ENCODE data around the gene ZNF304.

The ZNF304 gene

DNA sequence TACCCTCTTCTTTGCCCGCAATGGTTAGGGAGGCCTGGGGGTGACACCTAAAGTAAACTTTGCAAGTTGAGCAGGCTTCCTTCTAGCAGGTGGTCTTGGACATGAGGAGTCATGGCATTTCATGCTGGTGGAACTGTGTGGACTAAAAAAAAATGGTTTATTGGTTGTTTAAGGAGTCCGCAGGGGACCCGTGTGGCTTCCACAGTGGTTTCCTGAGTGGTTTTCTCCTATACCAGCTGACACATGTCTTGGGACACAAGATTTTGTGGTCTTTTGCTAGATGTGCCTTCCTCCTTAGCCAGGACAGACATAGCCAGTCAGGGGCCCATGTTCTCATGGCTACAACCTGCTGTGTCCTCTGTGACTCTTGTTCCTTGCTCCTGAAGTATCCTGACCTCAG lies 29.3 kb upstream of the ZNF304 start:
- peaks cover 11% of the 10 kb centered on the region for H3K27me3 ChIP-seq (ENCODE audit: control insufficient read depth, insufficient read depth, low read length)
- H3K4me1 ChIP-seq (ENCODE audit: control insufficient read depth, insufficient read depth, low read length) = peaks cover 18% of the 10 kb centered on the region
- peaks cover 9% of the 10 kb centered on the region for H3K36me3 ChIP-seq (ENCODE audit: control insufficient read depth, insufficient read depth, low read length)
- peak overlapping the region; percentile 96 for H3K9ac ChIP-seq (ENCODE audit: low read length)
- no peaks in the 10 kb centered on the region for H3K9me3 ChIP-seq (ENCODE audit: control insufficient read depth, low read length)
- no peak overlapping the region for H3K4me3 ChIP-seq (ENCODE audit: low read length)

DNA sequence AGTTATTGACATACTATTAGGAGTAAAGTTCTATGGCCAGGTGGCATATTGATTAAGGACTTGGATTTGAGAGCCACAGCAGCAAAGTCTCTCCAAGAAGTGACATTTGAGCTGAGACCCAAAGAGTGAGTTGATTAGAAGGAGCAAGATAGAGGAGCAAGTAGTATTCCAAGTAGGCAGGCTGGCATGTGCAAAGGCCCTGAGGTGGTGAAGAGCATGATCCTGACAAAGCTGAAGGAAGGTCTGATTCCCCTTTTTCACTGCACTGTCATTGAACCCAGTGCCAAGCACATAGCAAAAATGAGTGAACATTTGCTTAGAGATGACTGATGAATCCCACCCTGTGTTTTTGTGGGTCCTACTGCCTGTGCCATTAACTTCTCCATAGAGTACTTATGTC lies 26.1 kb upstream of the ZNF304 start:
- Histone ChIP-seq H3K36me3 (ENCODE audit: control insufficient read depth, insufficient read depth, low read length) (peaks cover 31% of the 10 kb centered on the region), H3K27me3 (ENCODE audit: control insufficient read depth, insufficient read depth, low read length) (no peaks in the 10 kb centered on the region), H3K9ac (ENCODE audit: low read length) (no peak overlapping the region), H3K4me3 (ENCODE audit: low read length) (no peak overlapping the region), H3K4me1 (ENCODE audit: control insufficient read depth, insufficient read depth, low read length) (peaks cover 14% of the 10 kb centered on the region), H3K9me3 (ENCODE audit: control insufficient read depth, low read length) (peaks cover 4% of the 10 kb centered on the region)

DNA sequence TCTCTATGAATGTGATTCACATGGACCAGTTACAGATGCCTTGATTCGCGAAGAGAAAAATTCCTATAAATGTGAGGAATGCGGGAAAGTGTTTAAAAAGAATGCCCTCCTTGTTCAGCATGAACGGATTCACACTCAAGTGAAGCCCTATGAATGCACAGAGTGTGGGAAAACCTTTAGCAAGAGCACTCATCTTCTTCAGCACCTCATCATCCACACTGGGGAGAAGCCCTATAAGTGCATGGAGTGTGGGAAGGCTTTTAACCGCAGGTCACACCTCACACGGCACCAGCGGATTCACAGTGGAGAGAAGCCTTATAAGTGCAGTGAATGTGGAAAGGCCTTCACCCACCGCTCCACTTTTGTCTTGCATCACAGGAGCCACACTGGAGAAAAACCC lies 23.1 kb upstream of the ZNF304 start:
- H3K9me3 ChIP-seq (ENCODE audit: control insufficient read depth, low read length) = peaks cover 4% of the 10 kb centered on the region
- no peak overlapping the region for H3K9ac ChIP-seq (ENCODE audit: low read length)
- no peaks in the 10 kb centered on the region for H3K27me3 ChIP-seq (ENCODE audit: control insufficient read depth, insufficient read depth, low read length)
- no peaks in the 10 kb centered on the region for H3K4me1 ChIP-seq (ENCODE audit: control insufficient read depth, insufficient read depth, low read length)
- H3K36me3 ChIP-seq (ENCODE audit: control insufficient read depth, insufficient read depth, low read length) = peaks cover 31% of the 10 kb centered on the region
- H3K4me3 ChIP-seq (ENCODE audit: low read length) = no peak overlapping the region

DNA sequence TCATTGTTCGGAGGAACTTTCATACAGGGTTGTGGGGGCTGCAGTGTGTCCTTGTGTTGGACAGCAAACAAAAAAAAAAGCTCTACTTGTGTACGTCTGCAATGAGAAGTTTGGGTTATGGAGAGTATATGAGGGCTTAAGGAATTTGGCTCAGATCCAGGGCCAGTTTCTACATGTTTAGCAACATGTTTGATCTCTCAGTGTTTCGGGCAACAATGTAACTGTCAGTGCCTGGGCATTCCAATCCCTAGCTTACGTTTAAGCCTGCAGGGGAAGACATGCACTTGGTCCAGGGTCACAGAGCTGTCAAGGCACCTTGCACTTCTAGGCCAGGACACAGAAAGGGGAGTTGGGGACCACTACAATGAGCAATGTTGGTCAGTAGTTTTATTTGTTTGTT lies 16.9 kb upstream of the ZNF304 start:
- Histone ChIP-seq H3K27me3 (ENCODE audit: control insufficient read depth, insufficient read depth, low read length) (no peaks in the 10 kb centered on the region), H3K36me3 (ENCODE audit: control insufficient read depth, insufficient read depth, low read length) (no peaks in the 10 kb centered on the region), H3K4me1 (ENCODE audit: control insufficient read depth, insufficient read depth, low read length) (no peaks in the 10 kb centered on the region), H3K4me3 (ENCODE audit: low read length) (no peak overlapping the region), H3K9me3 (ENCODE audit: control insufficient read depth, low read length) (peaks cover 2% of the 10 kb centered on the region), H3K9ac (ENCODE audit: low read length) (no peak overlapping the region)

DNA sequence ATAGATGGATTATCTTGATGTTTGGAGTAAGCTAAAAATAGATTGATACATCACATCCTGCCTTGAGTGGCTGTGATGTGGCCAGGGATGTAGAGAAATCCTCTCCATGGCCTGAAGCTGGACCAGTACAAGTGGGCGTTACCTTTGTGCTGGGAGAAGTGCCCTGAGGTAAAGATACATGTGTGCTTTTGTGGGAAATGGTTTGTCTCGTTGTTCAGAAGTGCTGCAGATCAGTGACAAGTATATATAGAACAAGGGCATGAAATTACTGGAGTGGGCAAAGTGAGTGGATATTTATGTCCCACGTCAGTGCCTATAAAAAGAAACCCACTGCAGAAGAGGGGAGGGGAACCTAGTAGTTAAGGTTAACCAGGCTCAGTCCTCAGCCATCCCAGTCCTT lies 12.2 kb upstream of the ZNF304 start:
- Histone ChIP-seq H3K4me1 (ENCODE audit: control insufficient read depth, insufficient read depth, low read length) (no peaks in the 10 kb centered on the region), H3K4me3 (ENCODE audit: low read length) (no peak overlapping the region), H3K9ac (ENCODE audit: low read length) (no peak overlapping the region), H3K36me3 (ENCODE audit: control insufficient read depth, insufficient read depth, low read length) (no peaks in the 10 kb centered on the region), H3K9me3 (ENCODE audit: control insufficient read depth, low read length) (no peaks in the 10 kb centered on the region), H3K27me3 (ENCODE audit: control insufficient read depth, insufficient read depth, low read length) (no peaks in the 10 kb centered on the region)

DNA sequence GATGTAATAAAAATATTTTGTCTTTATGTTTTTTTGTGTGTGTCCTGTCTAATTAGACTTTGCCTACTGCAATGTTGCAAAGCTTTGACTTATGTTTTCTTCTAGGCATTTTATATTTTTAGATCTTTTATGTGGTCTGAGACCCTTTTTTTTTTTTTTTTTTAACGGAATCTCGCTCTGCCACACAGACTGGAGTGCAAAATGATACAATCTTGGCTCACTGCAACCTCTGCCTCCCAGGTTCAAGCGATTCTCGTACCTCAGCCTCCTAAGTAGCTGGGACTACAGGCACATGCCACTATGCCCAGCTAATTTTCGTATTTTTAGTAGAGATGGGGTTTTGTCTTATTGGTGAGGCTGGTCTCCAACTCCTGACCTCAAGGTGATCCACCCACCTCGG lies 8.5 kb upstream of the ZNF304 start:
- no peak overlapping the region for H3K9ac ChIP-seq (ENCODE audit: low read length)
- H3K9me3 ChIP-seq (ENCODE audit: control insufficient read depth, low read length) = no peaks in the 10 kb centered on the region
- H3K27me3 ChIP-seq (ENCODE audit: control insufficient read depth, insufficient read depth, low read length) = no peaks in the 10 kb centered on the region
- no peaks in the 10 kb centered on the region for H3K36me3 ChIP-seq (ENCODE audit: control insufficient read depth, insufficient read depth, low read length)
- no peaks in the 10 kb centered on the region for H3K4me1 ChIP-seq (ENCODE audit: control insufficient read depth, insufficient read depth, low read length)
- H3K4me3 ChIP-seq (ENCODE audit: low read length) = no peak overlapping the region

DNA sequence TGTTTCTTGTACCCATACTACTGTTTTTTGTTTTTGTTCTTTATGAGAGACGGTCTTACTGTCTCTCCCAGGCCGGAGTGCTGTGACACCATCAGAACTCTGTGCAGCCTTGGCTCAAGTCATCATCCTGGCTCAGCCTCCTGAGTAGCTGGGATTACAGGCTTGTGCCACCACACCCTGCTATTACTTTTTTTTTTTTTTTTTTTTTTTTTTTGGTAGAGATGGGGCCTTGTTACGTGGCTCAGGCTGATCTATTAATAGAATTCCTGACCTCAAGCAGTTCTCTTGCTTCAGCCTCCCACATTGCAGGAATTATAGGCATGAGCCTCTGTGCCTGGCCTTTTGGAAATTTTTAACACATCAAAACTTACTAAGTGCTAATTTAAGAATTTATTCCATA lies 2.9 kb upstream of the ZNF304 start:
- Histone ChIP-seq H3K4me3 (ENCODE audit: low read length) (no peak overlapping the region), H3K9ac (ENCODE audit: low read length) (no peak overlapping the region), H3K27me3 (ENCODE audit: control insufficient read depth, insufficient read depth, low read length) (no peaks in the 10 kb centered on the region), H3K9me3 (ENCODE audit: control insufficient read depth, low read length) (no peaks in the 10 kb centered on the region), H3K36me3 (ENCODE audit: control insufficient read depth, insufficient read depth, low read length) (no peaks in the 10 kb centered on the region), H3K4me1 (ENCODE audit: control insufficient read depth, insufficient read depth, low read length) (peaks cover 11% of the 10 kb centered on the region)

DNA sequence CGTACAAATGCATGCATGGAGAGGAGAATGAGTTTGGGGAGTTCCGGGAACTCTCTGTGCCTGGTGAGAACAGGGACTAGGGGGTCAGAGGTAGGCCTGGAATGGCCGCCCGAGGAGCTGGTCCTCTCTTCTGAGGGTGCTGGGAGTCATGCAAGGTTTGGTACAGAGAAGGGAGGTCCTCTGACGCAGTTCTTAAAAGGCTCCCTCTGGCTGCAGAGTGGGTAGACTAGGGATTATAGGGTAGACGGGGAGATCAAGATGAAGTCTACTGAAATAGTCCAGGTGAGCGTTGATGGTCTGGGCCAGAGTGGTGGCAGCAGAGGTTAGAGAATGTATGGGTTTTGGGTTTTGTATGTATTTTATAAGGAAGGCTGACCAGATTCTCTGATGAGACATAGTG lies 796 bp downstream of the ZNF304 start:
- H3K9me3 ChIP-seq (ENCODE audit: control insufficient read depth, low read length) = peaks cover 6% of the 10 kb centered on the region
- no peaks in the 10 kb centered on the region for H3K27me3 ChIP-seq (ENCODE audit: control insufficient read depth, insufficient read depth, low read length)
- peak overlapping the region; percentile 96 for H3K4me3 ChIP-seq (ENCODE audit: low read length)
- peak overlapping the region; percentile 90 for H3K9ac ChIP-seq (ENCODE audit: low read length)
- H3K4me1 ChIP-seq (ENCODE audit: control insufficient read depth, insufficient read depth, low read length) = peaks cover 11% of the 10 kb centered on the region
- H3K36me3 ChIP-seq (ENCODE audit: control insufficient read depth, insufficient read depth, low read length) = peaks cover 13% of the 10 kb centered on the region

DNA sequence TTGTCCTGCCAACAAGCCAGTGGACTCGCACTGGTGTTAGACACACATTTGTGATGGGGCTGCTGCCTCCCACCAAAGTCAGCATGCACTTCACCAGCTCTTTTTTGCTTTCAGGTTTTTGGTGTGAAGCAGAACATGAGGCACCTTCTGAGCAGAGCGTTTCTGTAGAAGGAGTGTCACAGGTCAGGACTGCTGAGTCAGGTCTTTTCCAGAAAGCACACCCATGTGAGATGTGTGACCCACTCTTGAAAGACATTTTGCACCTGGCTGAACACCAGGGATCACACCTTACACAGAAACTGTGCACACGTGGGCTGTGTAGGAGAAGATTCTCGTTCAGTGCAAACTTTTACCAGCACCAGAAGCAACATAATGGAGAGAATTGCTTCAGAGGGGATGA lies 4.8 kb downstream of the ZNF304 start:
- Histone ChIP-seq H3K36me3 (ENCODE audit: control insufficient read depth, insufficient read depth, low read length) (peaks cover 18% of the 10 kb centered on the region), H3K4me3 (ENCODE audit: low read length) (no peak overlapping the region), H3K4me1 (ENCODE audit: control insufficient read depth, insufficient read depth, low read length) (peaks cover 11% of the 10 kb centered on the region), H3K27me3 (ENCODE audit: control insufficient read depth, insufficient read depth, low read length) (no peaks in the 10 kb centered on the region), H3K9me3 (ENCODE audit: control insufficient read depth, low read length) (peaks cover 6% of the 10 kb centered on the region), H3K9ac (ENCODE audit: low read length) (no peak overlapping the region)

DNA sequence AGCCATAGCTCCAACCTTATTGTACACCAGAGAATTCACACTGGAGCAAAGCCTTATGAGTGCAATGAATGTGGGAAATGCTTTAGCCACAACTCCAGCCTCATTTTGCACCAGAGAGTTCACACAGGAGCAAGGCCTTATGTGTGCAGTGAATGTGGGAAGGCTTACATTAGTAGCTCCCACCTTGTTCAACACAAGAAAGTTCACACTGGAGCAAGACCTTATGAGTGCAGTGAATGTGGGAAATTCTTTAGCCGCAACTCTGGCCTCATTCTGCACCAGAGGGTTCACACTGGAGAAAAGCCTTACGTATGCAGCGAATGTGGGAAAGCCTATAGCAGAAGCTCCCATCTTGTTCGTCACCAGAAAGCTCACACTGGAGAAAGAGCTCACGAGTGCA lies 6.3 kb downstream of the ZNF304 start:
- Histone ChIP-seq H3K27me3 (ENCODE audit: control insufficient read depth, insufficient read depth, low read length) (no peaks in the 10 kb centered on the region), H3K4me3 (ENCODE audit: low read length) (no peak overlapping the region), H3K4me1 (ENCODE audit: control insufficient read depth, insufficient read depth, low read length) (peaks cover 3% of the 10 kb centered on the region), H3K9ac (ENCODE audit: low read length) (no peak overlapping the region), H3K9me3 (ENCODE audit: control insufficient read depth, low read length) (peaks cover 6% of the 10 kb centered on the region), H3K36me3 (ENCODE audit: control insufficient read depth, insufficient read depth, low read length) (peaks cover 18% of the 10 kb centered on the region)

DNA sequence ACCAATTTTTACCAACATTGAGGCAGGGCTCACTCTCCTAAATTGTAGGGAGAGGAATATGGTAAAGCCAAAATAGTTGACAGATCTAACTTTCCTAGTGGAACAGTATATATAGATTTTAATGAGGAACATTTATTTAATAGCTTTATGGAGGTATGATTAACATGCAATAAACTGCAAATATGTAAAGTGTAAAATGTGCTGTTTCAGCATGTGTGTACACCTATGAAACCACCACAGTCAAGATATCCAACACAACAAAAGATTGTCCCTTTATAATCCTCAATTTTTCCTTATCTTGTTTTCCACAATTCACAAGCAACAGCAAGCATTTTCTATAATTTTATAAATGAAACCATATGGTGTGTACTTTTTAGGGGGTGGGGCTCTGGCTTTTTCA lies 8.2 kb downstream of the ZNF304 start:
- H3K36me3 ChIP-seq (ENCODE audit: control insufficient read depth, insufficient read depth, low read length) = peaks cover 18% of the 10 kb centered on the region

DNA sequence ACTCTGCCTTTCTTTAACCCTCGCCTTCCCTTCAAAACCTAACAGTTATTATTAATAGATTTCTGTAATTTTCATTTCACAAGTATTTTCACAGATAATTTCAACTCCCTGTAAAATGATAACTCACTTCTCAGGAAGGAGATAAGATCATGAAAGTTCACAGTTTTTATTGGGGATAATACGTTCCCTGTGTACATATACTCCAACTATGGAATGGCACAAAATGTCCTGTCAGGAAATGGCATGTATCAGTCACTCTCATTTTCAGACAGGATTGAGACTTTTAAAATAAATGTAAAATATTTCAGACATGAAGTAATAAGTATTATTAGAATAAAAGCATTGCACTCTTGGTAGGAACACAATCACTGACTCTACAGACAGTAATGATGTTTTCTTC lies 11.3 kb downstream of the ZNF304 start:
- peaks cover 4% of the 10 kb centered on the region for H3K4me1 ChIP-seq (ENCODE audit: control insufficient read depth, insufficient read depth, low read length)
- no peaks in the 10 kb centered on the region for H3K9me3 ChIP-seq (ENCODE audit: control insufficient read depth, low read length)
- H3K9ac ChIP-seq (ENCODE audit: low read length) = peak overlapping the region; percentile 53
- H3K27me3 ChIP-seq (ENCODE audit: control insufficient read depth, insufficient read depth, low read length) = no peaks in the 10 kb centered on the region
- H3K36me3 ChIP-seq (ENCODE audit: control insufficient read depth, insufficient read depth, low read length) = no peaks in the 10 kb centered on the region
- peak overlapping the region; percentile 80 for H3K4me3 ChIP-seq (ENCODE audit: low read length)

More for the DNA sequence above, 8.2 kb downstream of the ZNF304 start:
- no peaks in the 10 kb centered on the region for H3K27me3 ChIP-seq (ENCODE audit: control insufficient read depth, insufficient read depth, low read length)
- H3K4me1 ChIP-seq (ENCODE audit: control insufficient read depth, insufficient read depth, low read length) = peaks cover 4% of the 10 kb centered on the region
- H3K4me3 ChIP-seq (ENCODE audit: low read length) = no peak overlapping the region
- peaks cover 6% of the 10 kb centered on the region for H3K9me3 ChIP-seq (ENCODE audit: control insufficient read depth, low read length)
- no peak overlapping the region for H3K9ac ChIP-seq (ENCODE audit: low read length)

DNA sequence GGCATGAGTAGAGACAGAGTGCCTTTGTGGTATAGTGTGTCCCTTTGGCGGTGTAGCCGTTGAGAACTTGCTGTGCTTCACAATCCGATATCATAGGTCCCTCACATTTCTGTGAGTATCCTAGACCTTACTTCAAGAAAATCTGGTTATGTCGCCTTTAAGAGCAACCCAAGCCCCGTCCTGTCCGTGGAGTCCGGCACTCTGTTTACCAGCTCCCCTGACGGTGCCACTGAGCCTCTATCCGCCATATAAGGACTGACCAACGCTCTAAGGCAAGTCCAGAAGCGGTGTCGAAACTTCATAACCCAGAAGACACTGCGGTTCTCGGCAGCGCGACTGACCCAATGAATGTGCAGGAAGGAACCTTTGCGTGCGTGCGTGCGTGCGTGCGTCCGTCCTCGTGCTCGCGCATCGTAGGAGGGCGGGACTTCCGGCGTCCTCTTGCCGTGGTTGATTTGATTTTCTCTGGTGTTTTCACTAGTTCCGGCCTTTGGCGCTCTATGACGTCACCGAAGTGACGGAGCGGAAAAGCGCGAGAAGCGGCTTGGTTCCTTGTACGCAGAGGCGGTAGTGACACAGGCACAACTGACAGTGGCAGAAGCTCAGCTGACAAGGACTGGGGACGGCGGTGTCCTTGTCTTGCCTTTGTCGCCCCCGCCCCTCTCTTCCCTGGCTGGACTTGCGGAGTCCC lies 12.1 kb downstream of the ZNF304 start, which contains the start of the genes TRAPPC2B and ZNF547:
Gene TRAPPC2B, plus strand, starts transcription at position 555 of the 691 bp plus-strand sequence. CDS start 1,283 bp downstream, outside the sequence.
Gene ZNF547, plus strand, starts transcription at position 555 of the 691 bp plus-strand sequence. CDS start 5,005 bp downstream, outside the sequence.
- Histone ChIP-seq H3K27me3 (ENCODE audit: control insufficient read depth, insufficient read depth, low read length) (no peaks in the 10 kb centered on the region), H3K36me3 (ENCODE audit: control insufficient read depth, insufficient read depth, low read length) (no peaks in the 10 kb centered on the region), H3K9me3 (ENCODE audit: control insufficient read depth, low read length) (no peaks in the 10 kb centered on the region), H3K4me3 (ENCODE audit: low read length) (peak within 1 kb of the TSS; percentile 80), H3K9ac (ENCODE audit: low read length) (peak within 1 kb of the TSS; percentile 76), H3K4me1 (ENCODE audit: control insufficient read depth, insufficient read depth, low read length) (peaks cover 4% of the 10 kb centered on the region)

Measured in mucosa of stomach (tissue), 1 donor.